GM19372 (cell line): ENCODE measurements around the gene MEAK7.

Experiments used
- ATAC-seq: cut with Tn5 transposase; IDR thresholded peaks from one replicate; pipeline ENCODE4 v1.9.1; 2021; ENCODE audit warnings: mild to moderate bottlenecking, low read depth, moderate library complexity; ENCODE audit not compliant: unreplicated experiment

Gene MEAK7

GRCh38 chr16:84504420-84505248 lies at the start of gene MEAK7:
Gene MEAK7 (minus strand): TSS chr16:84504659. CDS start chr16:84498086, 6,573 bp downstream.
- ATAC-seq: peak; percentile 98

- ATAC-seq: no peak
Measured at GRCh38 chr16:84553873-84554399, 49.5 kb upstream of the MEAK7 start.

DNA sequence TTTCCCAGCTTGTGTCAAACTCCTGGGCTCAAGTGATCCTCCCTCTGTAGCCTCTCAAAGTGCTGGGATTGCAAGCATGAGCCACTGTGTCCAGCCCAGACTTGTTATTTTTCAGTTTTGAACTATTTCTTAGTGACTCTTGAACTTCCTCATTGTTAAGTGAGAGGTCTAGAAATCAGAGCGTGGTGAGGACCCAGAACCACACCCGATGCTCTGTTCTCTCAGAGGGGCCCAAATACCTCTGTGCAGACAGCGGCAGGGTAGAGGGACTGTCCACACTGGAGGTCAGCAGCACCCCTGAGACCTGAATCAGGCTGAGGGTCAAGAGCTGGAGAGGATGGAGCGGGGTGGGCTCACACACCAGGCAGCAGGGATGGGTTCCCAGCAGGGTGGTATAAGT lies 47.7 kb upstream of the MEAK7 start:
- no peak for ATAC-seq

DNA sequence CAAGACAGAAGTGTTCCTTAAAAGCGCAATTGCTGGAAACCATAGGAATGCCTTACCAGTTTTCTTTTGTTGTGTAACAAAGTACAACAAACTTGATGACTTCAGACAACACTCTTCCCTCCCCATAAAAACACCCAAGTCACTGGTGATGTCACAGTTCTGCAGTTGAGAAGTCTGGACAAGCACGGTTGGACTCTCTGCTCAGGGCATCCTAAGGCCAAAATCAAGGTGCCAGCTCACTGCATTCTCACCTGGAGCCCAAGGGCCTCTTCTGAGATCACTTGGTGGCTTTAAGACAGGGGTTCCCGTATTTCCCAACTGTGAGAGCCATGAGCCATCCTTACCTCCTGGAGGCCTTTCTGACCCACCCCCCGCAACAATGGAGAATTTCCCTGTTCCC lies 45.6 kb upstream of the MEAK7 start:
- no peak for ATAC-seq

GRCh38 chr16:84548971-84549844 lies 44.7 kb upstream of the MEAK7 start:
- no peak for ATAC-seq

DNA sequence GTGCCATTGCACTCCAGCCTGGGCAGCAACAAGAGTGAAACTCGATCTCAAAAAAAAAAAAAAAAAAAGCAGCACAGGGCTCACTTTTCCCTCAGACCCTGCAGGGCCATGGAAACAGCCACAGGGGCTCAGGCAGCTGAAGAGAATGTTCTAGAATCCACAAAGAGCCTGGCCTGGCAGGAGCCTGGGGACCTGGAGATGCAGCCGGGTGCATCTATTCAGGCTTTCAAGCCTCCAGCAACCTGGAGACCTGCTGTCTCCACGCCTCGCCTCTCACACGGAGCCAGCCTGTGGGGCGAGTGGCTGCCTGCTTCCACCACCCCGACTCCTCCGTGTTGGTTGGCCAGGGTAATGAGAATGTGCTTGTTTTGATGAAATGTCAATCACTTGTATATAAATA lies 44.0 kb upstream of the MEAK7 start:
- no peak for ATAC-seq

DNA sequence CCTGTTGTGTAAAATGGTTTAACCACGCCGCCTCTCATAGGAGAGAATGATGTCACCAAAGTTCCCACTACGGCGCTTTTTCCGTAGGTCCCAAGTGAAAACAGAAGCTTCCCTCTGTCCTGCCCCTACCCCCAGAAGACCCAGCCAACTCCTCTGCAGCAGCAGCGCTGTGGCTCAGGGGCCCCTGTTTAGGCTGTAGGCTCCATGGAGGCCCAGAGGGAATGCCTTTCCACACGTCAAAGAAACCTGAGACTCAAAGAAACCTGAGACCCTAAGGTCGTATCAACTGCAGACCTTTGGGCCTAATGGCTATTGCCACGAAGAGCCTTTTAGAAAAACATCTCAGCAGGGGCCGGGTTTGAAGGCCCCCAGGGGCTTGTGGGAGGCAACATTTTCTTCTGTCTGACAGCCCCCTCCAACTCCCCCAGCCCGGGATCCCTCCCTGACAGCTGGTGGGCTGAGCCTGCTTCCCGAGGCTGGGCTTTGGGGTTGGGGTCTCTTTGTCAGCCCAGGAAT lies 43.1 kb upstream of the MEAK7 start:
- no peak for ATAC-seq

GRCh38 chr16:84546669-84547545 lies 42.4 kb upstream of the MEAK7 start:
- no peak for ATAC-seq

DNA sequence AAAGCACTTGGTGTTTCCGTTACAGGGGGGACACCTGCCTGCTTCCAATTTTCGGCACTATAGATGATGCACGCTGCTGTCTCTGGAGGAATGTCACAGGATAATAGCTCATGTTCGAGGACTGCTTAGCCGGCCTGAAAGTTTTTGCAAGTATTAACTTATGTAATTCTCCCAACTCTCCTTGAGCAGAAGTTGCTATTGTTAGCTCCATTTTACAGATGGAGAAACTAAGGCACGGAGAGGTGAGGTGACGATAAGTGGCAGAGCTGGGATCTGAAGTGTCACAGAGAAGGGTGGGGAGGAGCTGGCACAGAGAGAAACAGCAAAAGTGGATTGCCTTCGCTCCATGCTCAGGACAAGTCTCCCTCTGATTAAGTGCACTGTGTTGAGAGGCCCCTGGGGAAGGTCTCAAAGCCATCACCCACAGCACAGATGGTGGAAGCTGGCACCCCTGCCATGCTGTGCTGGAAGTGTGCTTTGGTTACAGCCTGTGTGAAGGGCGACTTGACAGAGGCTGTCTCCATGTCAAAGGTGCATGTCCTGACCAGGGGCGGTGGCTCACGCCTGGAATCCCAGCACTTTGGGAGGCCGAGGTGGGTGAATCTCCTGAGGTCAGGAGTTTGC lies 40.8 kb upstream of the MEAK7 start:
- no peak for ATAC-seq

GRCh38 chr16:84544031-84544773 lies 39.7 kb upstream of the MEAK7 start:
- ATAC-seq: no peak

DNA sequence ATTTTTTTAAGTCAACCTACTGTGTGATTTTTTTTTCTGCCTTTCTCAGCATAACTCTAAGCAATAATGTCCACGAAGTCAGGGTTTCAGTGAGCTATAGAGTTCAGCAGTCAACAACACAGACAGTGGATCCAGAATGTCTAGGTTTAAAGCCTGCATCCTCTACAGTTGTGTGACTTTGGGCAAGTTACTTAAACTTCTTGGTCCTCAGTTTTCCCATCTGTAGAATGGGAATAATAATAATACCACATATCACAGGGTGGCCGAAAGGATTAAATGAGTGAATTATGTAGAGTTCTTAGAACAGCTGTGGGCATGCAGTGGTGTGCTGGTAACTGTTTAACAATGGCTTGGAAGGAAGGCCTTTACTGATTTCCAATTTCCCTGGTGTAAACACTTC lies 38.8 kb upstream of the MEAK7 start:
- ATAC-seq: no peak

- ATAC-seq: no peak
Measured at GRCh38 chr16:84541999-84542817, 37.7 kb upstream of the MEAK7 start.

GRCh38 chr16:84540194-84540593 lies 35.7 kb upstream of the MEAK7 start:
- ATAC-seq: no peak

GRCh38 chr16:84538222-84538840 lies 33.9 kb upstream of the MEAK7 start:
- ATAC-seq: no peak

DNA sequence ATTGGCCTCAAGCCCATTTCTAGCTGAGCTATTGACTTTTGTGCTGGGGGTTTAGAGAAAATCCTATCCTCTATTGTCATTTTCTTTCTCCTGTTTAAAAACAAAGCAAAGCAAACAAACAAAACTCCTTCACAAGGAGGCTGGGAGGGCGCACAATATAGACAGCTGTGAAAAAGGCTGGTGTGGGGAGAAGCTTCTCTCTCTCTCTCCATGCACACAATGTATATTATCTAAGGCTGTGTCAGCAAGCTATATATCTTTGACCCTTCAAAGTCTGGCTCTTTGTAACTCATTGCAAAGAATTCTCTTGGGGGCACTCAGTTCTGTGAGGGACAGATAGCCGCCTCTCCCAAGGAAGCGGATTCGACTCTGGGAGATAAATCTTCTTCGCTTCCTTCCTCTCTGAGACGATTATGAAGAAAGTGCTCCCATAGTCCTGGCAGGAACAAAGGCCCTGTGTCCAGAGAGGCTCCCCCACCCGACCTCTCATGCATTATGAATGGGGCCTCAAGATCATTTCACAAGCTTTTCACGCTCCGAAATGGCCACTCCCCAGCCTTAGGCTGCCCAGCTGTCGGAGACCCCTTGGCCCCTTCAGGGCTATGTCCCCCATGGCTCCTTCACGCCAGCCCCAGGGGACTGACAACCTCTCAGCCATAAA lies 33.2 kb upstream of the MEAK7 start:
- no peak for ATAC-seq

DNA sequence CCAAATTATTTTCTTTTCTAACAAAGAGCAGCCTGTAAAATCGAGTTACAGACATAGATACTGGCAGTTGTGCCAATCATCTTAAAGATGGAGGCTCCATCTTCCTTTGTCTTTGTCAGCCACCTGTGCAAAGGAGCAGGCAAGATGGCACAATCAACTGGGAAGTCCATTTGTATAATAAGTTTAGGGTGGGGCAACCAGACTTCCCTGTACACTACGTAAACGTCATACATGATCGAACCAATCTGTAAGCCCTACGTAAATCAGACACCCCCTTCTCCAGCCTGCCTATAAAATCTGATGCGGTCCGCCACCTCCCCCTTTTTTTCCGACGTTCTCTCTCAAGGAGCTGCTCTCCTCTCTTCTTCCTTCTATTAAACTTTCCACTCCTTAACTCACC lies 31.4 kb upstream of the MEAK7 start:
- no peak for ATAC-seq

DNA sequence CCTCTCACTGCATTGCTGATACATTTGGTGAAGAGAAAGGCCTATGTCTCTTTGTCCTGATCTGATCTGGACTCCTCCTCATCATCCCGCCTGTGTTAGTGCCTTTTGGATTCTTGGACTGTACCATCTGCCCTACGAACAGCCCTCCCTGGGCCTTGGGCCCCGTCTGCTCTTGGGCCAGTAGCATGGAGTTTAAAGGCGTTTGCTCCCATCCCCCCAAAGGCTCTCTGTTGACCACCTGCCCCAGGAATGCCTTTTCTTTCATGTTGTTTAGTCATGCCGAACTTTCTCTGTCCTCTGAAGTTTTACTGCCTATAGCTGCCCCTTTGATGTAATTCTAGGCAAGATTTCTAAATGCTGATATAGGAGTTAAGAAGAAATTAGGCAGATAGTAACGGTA lies 30.9 kb upstream of the MEAK7 start:
- no peak for ATAC-seq
